Stimulated activated effector memory CD8-positive, alpha-beta T cell treated with anti-CD3 and anti-CD28 coated beads, Interleukin-12 subunit alpha, Interleukin-12 subunit beta, amount 100 ng/mL, for 72 hours (primary cell): Measurements from ENCODE around the gene TPCN2.
A peak's percentile ranks its signal among the peaks of the same experiment; 100 is the strongest.
"Not testable (repeated sequence)": the region's sequence is repeated elsewhere in the genome, so short reads cannot be mapped to it uniquely, and the experiment has no call there.

Experiments
- ATAC-seq: fragments of 150-1000 bp; cut with Tn5 transposase; 2 replicates; pipeline ENCODE4 v1.10.0; 2021
- DNase-seq, 2 donors: peaks; one replicate each; pipeline ENCODE4 v3.0.0; 2021 to 2022; ENCODE audit warnings: low spot score in 2 of 2
- H3K27ac Mint-ChIP-seq: one replicate; pipeline ENCODE4 v1.8.0; 2022; ENCODE audit warnings: mild to moderate bottlenecking, mixed read lengths
- H3K36me3 Mint-ChIP-seq: one replicate; pipeline ENCODE4 v1.8.0; 2022; ENCODE audit warnings: mild to moderate bottlenecking, mixed read lengths
- H3K4me1 Mint-ChIP-seq: one replicate; pipeline ENCODE4 v1.8.0; 2022; ENCODE audit warnings: mixed read lengths
- H3K4me3 Mint-ChIP-seq: one replicate; pipeline ENCODE4 v1.8.0; 2022; ENCODE audit warnings: mild to moderate bottlenecking, mixed read lengths
- H3K9me3 Mint-ChIP-seq: one replicate; pipeline ENCODE4 v1.8.0; 2022; ENCODE audit warnings: mixed read lengths

The TPCN2 gene

GRCh38 chr11:69135420-69136363 lies 87.0 kb downstream of the TPCN2 start:
- Mint-ChIP-seq H3K27ac (no peak overlapping the region), H3K4me1 (peaks cover 13% of the 10 kb centered on the region), H3K4me3 (no peak overlapping the region), H3K36me3 (no peaks in the 10 kb centered on the region), H3K9me3 (peaks cover 3% of the 10 kb centered on the region)
- ATAC-seq (peak; percentile 54), DNase-seq (no peak)

- no peak overlapping the region for H3K27ac Mint-ChIP-seq
- H3K4me1 Mint-ChIP-seq = peaks cover 13% of the 10 kb centered on the region
- no peak overlapping the region for H3K4me3 Mint-ChIP-seq
- DNase-seq = no peak
- ATAC-seq = no peak
- H3K9me3 Mint-ChIP-seq = peaks cover 3% of the 10 kb centered on the region
- no peaks in the 10 kb centered on the region for H3K36me3 Mint-ChIP-seq
Observed at GRCh38 chr11:69136471-69136870, 87.7 kb downstream of the TPCN2 start.

- Mint-ChIP-seq H3K4me1 (peaks cover 13% of the 10 kb centered on the region), H3K27ac (no peak overlapping the region), H3K4me3 (no peak overlapping the region), H3K9me3 (peaks cover 3% of the 10 kb centered on the region), H3K36me3 (no peaks in the 10 kb centered on the region)
- DNase-seq (no peak), ATAC-seq (no peak)
Observed at GRCh38 chr11:69137151-69137844, 88.6 kb downstream of the TPCN2 start.

GRCh38 chr11:69138265-69138664 lies 89.5 kb downstream of the TPCN2 start:
- ATAC-seq (no peak), DNase-seq (no peak)
- Mint-ChIP-seq H3K4me3 (no peak overlapping the region), H3K9me3 (peaks cover 3% of the 10 kb centered on the region), H3K36me3 (no peaks in the 10 kb centered on the region), H3K4me1 (peaks cover 13% of the 10 kb centered on the region), H3K27ac (no peak overlapping the region)

GRCh38 chr11:69140161-69140560 lies 91.4 kb downstream of the TPCN2 start:
- not testable (repeated sequence) for ATAC-seq, H3K9me3 Mint-ChIP-seq, H3K4me3 Mint-ChIP-seq, DNase-seq, H3K27ac Mint-ChIP-seq, H3K36me3 Mint-ChIP-seq
- peaks cover 19% of the 10 kb centered on the region for H3K4me1 Mint-ChIP-seq

GRCh38 chr11:69140635-69141034 lies 91.9 kb downstream of the TPCN2 start:
- H3K4me3 Mint-ChIP-seq = no peak overlapping the region

GRCh38 chr11:69141742-69142141 lies 93.0 kb downstream of the TPCN2 start:
- Mint-ChIP-seq H3K4me3 (no peak overlapping the region), H3K36me3 (no peaks in the 10 kb centered on the region), H3K27ac (no peak overlapping the region), H3K9me3 (peaks cover 6% of the 10 kb centered on the region), H3K4me1 (peaks cover 12% of the 10 kb centered on the region)
- ATAC-seq (no peak), DNase-seq (no peak)

More at GRCh38 chr11:69140635-69141034, 91.9 kb downstream of the TPCN2 start:
- no peak for DNase-seq
- Mint-ChIP-seq H3K36me3 (no peaks in the 10 kb centered on the region), H3K27ac (no peak overlapping the region), H3K9me3 (no peaks in the 10 kb centered on the region), H3K4me1 (peaks cover 19% of the 10 kb centered on the region)
- ATAC-seq = no peak

- no peak overlapping the region for H3K27ac Mint-ChIP-seq
- DNase-seq (no peak), ATAC-seq (no peak)
- H3K9me3 Mint-ChIP-seq = peaks cover 7% of the 10 kb centered on the region
- no peaks in the 10 kb centered on the region for H3K36me3 Mint-ChIP-seq
- no peak overlapping the region for H3K4me3 Mint-ChIP-seq
- H3K4me1 Mint-ChIP-seq = peaks cover 12% of the 10 kb centered on the region
Observed at GRCh38 chr11:69142895-69143294, 94.2 kb downstream of the TPCN2 start.

- H3K4me1 Mint-ChIP-seq = peaks cover 20% of the 10 kb centered on the region
Observed at GRCh38 chr11:69144316-69145049, 95.8 kb downstream of the TPCN2 start.

GRCh38 chr11:69145050-69145380 lies 96.3 kb downstream of the TPCN2 start:
- no peak for DNase-seq
- H3K4me3 Mint-ChIP-seq = no peak overlapping the region

More at GRCh38 chr11:69144316-69145049, 95.8 kb downstream of the TPCN2 start:
- Mint-ChIP-seq H3K4me3 (no peak overlapping the region), H3K27ac (no peak overlapping the region), H3K36me3 (no peaks in the 10 kb centered on the region), H3K9me3 (peaks cover 7% of the 10 kb centered on the region)
- DNase-seq (no peak), ATAC-seq (peak; percentile 88)

GRCh38 chr11:69148377-69148762 lies 99.6 kb downstream of the TPCN2 start:
- Mint-ChIP-seq H3K4me3 (no peak overlapping the region), H3K9me3 (peaks cover 11% of the 10 kb centered on the region), H3K27ac (no peak overlapping the region), H3K36me3 (no peaks in the 10 kb centered on the region), H3K4me1 (peaks cover 20% of the 10 kb centered on the region)
- no peak for ATAC-seq
- DNase-seq = no peak

More at GRCh38 chr11:69145050-69145380, 96.3 kb downstream of the TPCN2 start:
- H3K27ac Mint-ChIP-seq = no peak overlapping the region
- no peaks in the 10 kb centered on the region for H3K36me3 Mint-ChIP-seq
- ATAC-seq = no peak
- H3K4me1 Mint-ChIP-seq = peaks cover 20% of the 10 kb centered on the region
- peaks cover 9% of the 10 kb centered on the region for H3K9me3 Mint-ChIP-seq

- Mint-ChIP-seq H3K27ac (no peak overlapping the region), H3K4me1 (peaks cover 20% of the 10 kb centered on the region), H3K4me3 (no peak overlapping the region), H3K36me3 (no peaks in the 10 kb centered on the region), H3K9me3 (peaks cover 11% of the 10 kb centered on the region)
- ATAC-seq (no peak), DNase-seq (no peak)
Observed at GRCh38 chr11:69148806-69149205, 100.1 kb downstream of the TPCN2 start.

GRCh38 chr11:69149338-69150045 lies 100.8 kb downstream of the TPCN2 start:
- Mint-ChIP-seq H3K4me1 (peaks cover 14% of the 10 kb centered on the region), H3K9me3 (peaks cover 11% of the 10 kb centered on the region)
- H3K4me3 Mint-ChIP-seq, DNase-seq, H3K36me3 Mint-ChIP-seq, ATAC-seq, H3K27ac Mint-ChIP-seq: not testable (repeated sequence)

- no peak for ATAC-seq
Observed at GRCh38 chr11:69150175-69150574, 101.4 kb downstream of the TPCN2 start.

GRCh38 chr11:69151836-69152235 lies 103.1 kb downstream of the TPCN2 start:
- no peak overlapping the region for H3K27ac Mint-ChIP-seq
- H3K4me3 Mint-ChIP-seq = no peak overlapping the region
- no peaks in the 10 kb centered on the region for H3K36me3 Mint-ChIP-seq
- H3K4me1 Mint-ChIP-seq = peaks cover 15% of the 10 kb centered on the region
- peaks cover 4% of the 10 kb centered on the region for H3K9me3 Mint-ChIP-seq
- DNase-seq (no peak), ATAC-seq (no peak)

More at GRCh38 chr11:69150175-69150574, 101.4 kb downstream of the TPCN2 start:
- Mint-ChIP-seq H3K4me3 (no peak overlapping the region), H3K4me1 (peaks cover 8% of the 10 kb centered on the region), H3K9me3 (peaks cover 11% of the 10 kb centered on the region), H3K36me3 (no peaks in the 10 kb centered on the region), H3K27ac (no peak overlapping the region)
- no peak for DNase-seq
